ENCODE measurements around the gene RIOX2.
A peak's percentile ranks its signal among the peaks of the same experiment; 100 is the strongest.
"Not testable (repeated sequence)": the region's sequence is repeated elsewhere in the genome, so short reads cannot be mapped to it uniquely, and the experiment has no call there.

Gene RIOX2

DNA sequence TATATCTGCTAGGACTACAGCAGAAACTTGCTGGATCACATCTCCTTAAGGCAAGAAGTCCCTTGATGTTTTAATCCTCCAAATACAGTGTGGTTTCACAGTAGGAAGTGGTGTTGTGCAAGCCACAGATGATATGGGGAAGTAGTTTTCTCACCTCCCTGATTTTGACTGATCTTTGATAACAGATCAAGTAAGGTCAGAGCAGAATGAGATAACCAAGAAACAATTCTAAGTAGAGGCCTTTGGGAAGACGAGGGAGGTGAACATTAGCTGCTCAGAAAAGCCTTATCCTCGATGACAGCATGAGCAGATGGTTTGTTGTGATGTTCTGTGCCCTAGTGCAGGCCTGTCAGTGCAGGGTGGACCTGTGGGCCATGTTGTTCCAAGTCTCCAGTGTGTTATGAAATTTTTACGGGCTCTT lies 61.3 kb downstream of the RIOX2 start:
- Histone ChIP-seq H3K4me1 (ENCODE audit: insufficient read depth, low read length, severe bottlenecking) (peaks cover 12% of the 10 kb centered on the region), H3K27me3 (ENCODE audit: insufficient read depth, low read length) (no peaks in the 10 kb centered on the region), H3K9me3 (ENCODE audit: low read length) (no peaks in the 10 kb centered on the region), H4K20me1 (ENCODE audit: insufficient read depth, low read length) (no peaks in the 10 kb centered on the region), H2AFZ (ENCODE audit: low read length) (peak overlapping the region; percentile 55; the same call in 1 of the 2 replicates), H3K9me2 (ENCODE audit: low read depth, low read length) (no peaks in the 10 kb centered on the region), H3K36me3 (ENCODE audit: insufficient read depth, low read length) (no peaks in the 10 kb centered on the region), H3K4me3 (ENCODE audit: low read depth, low read length, poor library complexity, severe bottlenecking) (no peak overlapping the region), H3F3A (ENCODE audit: insufficient read depth, low read length) (no peaks in the 10 kb centered on the region), H3K27ac (ENCODE audit: low read depth, low read length, poor library complexity, severe bottlenecking) (no peak overlapping the region), H3K9ac (ENCODE audit: low read length) (no peak overlapping the region), H3K79me2 (ENCODE audit: insufficient read depth, low read length) (no peaks in the 10 kb centered on the region), H3K4me2 (ENCODE audit: low read length) (no peak overlapping the region)
- no peak for TF ChIP-seq EZH2 (IDR thresholded peaks at IDR 0.05; ENCODE audit: borderline replicate concordance, low read length)
- TF ChIP-seq, protein P1, sequence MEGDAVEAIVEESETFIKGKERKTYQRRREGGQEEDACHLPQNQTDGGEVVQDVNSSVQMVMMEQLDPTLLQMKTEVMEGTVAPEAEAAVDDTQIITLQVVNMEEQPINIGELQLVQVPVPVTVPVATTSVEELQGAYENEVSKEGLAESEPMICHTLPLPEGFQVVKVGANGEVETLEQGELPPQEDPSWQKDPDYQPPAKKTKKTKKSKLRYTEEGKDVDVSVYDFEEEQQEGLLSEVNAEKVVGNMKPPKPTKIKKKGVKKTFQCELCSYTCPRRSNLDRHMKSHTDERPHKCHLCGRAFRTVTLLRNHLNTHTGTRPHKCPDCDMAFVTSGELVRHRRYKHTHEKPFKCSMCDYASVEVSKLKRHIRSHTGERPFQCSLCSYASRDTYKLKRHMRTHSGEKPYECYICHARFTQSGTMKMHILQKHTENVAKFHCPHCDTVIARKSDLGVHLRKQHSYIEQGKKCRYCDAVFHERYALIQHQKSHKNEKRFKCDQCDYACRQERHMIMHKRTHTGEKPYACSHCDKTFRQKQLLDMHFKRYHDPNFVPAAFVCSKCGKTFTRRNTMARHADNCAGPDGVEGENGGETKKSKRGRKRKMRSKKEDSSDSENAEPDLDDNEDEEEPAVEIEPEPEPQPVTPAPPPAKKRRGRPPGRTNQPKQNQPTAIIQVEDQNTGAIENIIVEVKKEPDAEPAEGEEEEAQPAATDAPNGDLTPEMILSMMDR (IDR thresholded peaks at IDR 0.05; ENCODE audit: low read length) = no peak

DNA sequence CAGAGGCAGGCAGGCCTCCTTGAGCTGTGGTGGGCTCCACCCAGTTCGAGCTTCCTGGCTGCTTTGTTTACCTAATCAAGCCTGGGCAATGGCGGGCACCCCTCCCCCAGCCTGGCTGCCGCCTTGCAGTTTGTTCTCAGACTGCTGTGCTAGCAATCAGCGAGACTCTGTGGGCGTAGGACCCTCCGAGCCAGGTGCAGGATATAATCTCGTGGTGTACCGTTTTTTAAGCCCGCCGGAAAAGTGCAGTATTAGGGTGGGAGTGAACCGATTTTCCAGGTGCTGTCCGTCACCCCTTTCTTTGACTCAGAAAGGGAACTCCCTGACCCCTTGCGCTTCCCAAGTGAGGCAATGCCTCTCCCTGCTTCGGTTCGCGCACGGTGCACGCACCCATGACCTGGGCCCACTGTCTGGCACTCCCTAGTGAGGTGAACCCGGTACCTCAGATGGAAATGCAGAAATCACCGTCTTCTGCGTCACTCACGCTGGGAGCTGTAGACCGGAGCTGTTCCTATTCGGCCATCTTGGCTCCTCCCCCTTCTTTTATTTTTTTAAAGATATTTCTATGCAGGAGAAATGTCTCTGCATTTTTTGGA lies 61.9 kb downstream of the RIOX2 start:
- not testable (repeated sequence) for H3K27ac ChIP-seq (ENCODE audit: low read depth, low read length, poor library complexity, severe bottlenecking); H3K27me3 ChIP-seq (ENCODE audit: insufficient read depth, low read length); H3K9ac ChIP-seq (ENCODE audit: low read length); H3K4me2 ChIP-seq (ENCODE audit: low read length); H2AFZ ChIP-seq (ENCODE audit: low read length); H3K9me2 ChIP-seq (ENCODE audit: low read depth, low read length); H3K36me3 ChIP-seq (ENCODE audit: insufficient read depth, low read length); H3F3A ChIP-seq (ENCODE audit: insufficient read depth, low read length); H3K9me3 ChIP-seq (ENCODE audit: low read length); H4K20me1 ChIP-seq (ENCODE audit: insufficient read depth, low read length); H3K79me2 ChIP-seq (ENCODE audit: insufficient read depth, low read length); H3K4me3 ChIP-seq (ENCODE audit: low read depth, low read length, poor library complexity, severe bottlenecking)
- H3K4me1 ChIP-seq (ENCODE audit: insufficient read depth, low read length, severe bottlenecking) = peaks cover 12% of the 10 kb centered on the region

DNA sequence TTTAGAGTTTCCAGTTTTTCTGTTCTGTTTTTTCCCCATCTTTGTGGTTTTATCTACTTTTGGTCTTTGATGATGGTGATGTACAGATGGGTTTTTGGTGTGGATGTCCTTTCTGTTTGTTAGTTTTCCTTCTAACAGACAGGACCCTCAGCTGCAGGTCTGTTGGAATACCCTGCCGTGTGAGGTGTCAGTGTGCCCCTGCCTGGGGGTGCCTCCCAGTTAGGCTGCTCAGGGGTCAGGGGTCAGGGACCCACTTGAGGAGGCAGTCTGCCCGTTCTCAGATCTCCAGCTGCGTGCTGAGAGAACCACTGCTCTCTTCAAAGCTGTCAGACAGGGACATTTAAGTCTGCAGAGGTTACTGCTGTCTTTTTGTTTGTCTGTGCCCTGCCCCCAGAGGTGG lies 62.4 kb downstream of the RIOX2 start:
- not testable (repeated sequence) for H3K27ac ChIP-seq (ENCODE audit: low read depth, low read length, poor library complexity, severe bottlenecking)

DNA sequence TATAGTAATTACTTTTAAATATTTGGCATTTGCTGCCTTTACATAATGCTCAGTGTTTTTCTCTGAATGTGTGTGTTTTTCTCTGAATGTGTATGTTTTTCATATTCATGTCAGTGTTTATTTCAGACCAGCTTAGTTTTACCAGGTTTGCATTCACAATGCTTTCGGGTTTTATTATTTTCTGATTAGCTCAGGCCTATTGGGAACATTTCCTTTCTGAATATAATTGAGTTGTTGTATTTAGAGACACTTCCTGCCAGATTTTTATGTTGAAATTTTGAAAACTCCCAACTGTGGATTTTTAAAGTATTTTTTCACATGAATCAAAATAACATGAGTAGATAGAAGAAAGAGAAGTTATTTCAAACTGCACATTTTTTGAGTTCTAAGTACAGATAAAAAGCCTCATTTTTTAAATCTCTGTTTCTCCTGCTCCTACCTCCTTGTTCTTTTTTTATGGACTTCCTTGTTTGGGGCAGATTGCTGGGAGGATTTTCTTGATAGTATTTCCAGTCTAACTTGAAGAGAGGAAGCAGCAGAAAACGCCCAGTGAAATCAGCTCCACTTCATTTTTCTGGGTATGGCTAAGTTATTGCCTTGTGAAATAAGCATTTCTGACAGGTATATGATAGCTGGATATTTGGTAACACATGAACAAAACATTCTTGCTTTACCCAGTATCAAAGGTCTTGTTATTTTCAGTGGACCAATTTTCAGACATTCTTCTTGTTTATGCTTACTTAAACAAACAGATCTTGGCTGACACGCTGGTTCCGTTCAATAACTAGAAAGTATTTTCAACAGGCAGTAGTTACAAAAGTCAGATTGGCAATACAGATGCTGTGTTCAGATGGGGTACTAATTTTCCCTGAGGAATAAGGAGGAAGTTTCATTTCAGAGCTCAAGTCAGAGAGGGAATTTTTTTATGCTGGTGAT lies 70.7 kb downstream of the RIOX2 start:
- Histone ChIP-seq H3F3A (ENCODE audit: insufficient read depth, low read length) (no peaks in the 10 kb centered on the region), H2AFZ (ENCODE audit: low read length) (no peak overlapping the region), H3K4me2 (ENCODE audit: low read length) (no peak overlapping the region), H3K4me1 (ENCODE audit: insufficient read depth, low read length, severe bottlenecking) (no peaks in the 10 kb centered on the region), H3K9ac (ENCODE audit: low read length) (no peak overlapping the region), H3K27me3 (ENCODE audit: insufficient read depth, low read length) (no peaks in the 10 kb centered on the region), H3K27ac (ENCODE audit: low read depth, low read length, poor library complexity, severe bottlenecking) (no peak overlapping the region), H3K9me3 (ENCODE audit: low read length) (no peaks in the 10 kb centered on the region), H3K4me3 (ENCODE audit: low read depth, low read length, poor library complexity, severe bottlenecking) (no peak overlapping the region), H3K36me3 (ENCODE audit: insufficient read depth, low read length) (no peaks in the 10 kb centered on the region), H3K9me2 (ENCODE audit: low read depth, low read length) (no peaks in the 10 kb centered on the region), H4K20me1 (ENCODE audit: insufficient read depth, low read length) (no peaks in the 10 kb centered on the region), H3K79me2 (ENCODE audit: insufficient read depth, low read length) (no peaks in the 10 kb centered on the region)
- no peak for TF ChIP-seq EZH2 (IDR thresholded peaks at IDR 0.05; ENCODE audit: borderline replicate concordance, low read length)
- TF ChIP-seq, protein P1 (IDR thresholded peaks at IDR 0.05; ENCODE audit: low read length) = no peak

More for the DNA sequence above, 62.4 kb downstream of the RIOX2 start:
- H3K9me3 ChIP-seq (ENCODE audit: low read length); H3K36me3 ChIP-seq (ENCODE audit: insufficient read depth, low read length); H3K4me2 ChIP-seq (ENCODE audit: low read length); H2AFZ ChIP-seq (ENCODE audit: low read length); H3K79me2 ChIP-seq (ENCODE audit: insufficient read depth, low read length); H3K27me3 ChIP-seq (ENCODE audit: insufficient read depth, low read length); H3F3A ChIP-seq (ENCODE audit: insufficient read depth, low read length); H3K9ac ChIP-seq (ENCODE audit: low read length); H4K20me1 ChIP-seq (ENCODE audit: insufficient read depth, low read length); H3K9me2 ChIP-seq (ENCODE audit: low read depth, low read length); H3K4me3 ChIP-seq (ENCODE audit: low read depth, low read length, poor library complexity, severe bottlenecking): not testable (repeated sequence)
- H3K4me1 ChIP-seq (ENCODE audit: insufficient read depth, low read length, severe bottlenecking) = peaks cover 12% of the 10 kb centered on the region

All from OCI-LY1 (cell line).